Left colon (tissue), 2 donors: Measurements from ENCODE around the gene S1PR2. TPM values are rescaled to one million over a fixed set of nuclear protein-coding genes. Genes with fewer than 3 reads are reported as not detected.

Experiments
- ATAC-seq: fragments of 200-7000 bp; cut with Tn5 transposase; one replicate; pipeline ENCODE4 v1.9.1; 2020; ENCODE audit warnings: mild to moderate bottlenecking, moderate library complexity
- DNase-seq, 2 donors: peaks; one replicate each; pipeline ENCODE4 v3.0.0-alpha.2; 2020
- intact Hi-C, 2 donors: fragments of 100-400 bp; cut with DNase I in 1 of 2; cut with micrococcal nuclease in 1 of 2; formaldehyde crosslinking; loops; one replicate each; pipeline versions ENCODE4 v1.11.2 to v1.14.0; 2022; cut with DNase I, micrococcal nuclease
- total RNA-seq, 2 donors: library from RNA; stranded (reverse); fragmentation: NEBNext Ultra II Directional; extraction: Animal tissue kit (Norgen Biotek cat#: 25700); gene quantifications; one replicate each; pipeline ENCODE4 v1.2.1, GENCODE V29; 2021
- donor health status: DM: no; HTN: no; CAD: no.
- donor health status: DM: yes; HTN: yes; CAD: no.

S1PR2 gene
- total RNA-seq, 2 donors from 2014 or later = 2.3 to 5.2 TPM

DNA sequence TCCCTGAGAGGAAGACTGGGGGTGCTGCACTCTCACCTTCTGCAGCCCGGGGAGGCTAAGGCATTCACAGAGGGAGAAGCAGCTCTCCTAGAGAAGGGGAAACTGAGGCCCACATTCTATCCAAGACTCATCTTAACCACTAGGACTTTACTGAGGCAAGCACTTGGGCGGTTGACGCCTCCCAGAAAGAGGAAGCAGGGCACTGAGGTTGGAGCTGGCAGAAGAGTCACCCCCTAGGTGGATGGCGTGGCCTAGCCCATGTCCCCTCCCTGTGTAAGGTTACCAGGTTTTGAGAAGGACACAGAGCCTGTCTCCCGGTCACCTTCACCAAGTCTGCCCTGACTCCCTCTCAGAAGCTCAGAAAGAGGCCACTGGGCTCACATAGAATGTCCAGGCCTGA lies 2.7 kb downstream of the S1PR2 start:
- intact Hi-C loops = no loop called here
- ATAC-seq (no peak), DNase-seq (no peak)

GRCh38 chr19:10227026-10227971 lies 3.8 kb downstream of the S1PR2 start:
- ATAC-seq = no peak
- intact Hi-C loops = no loop called here

DNA sequence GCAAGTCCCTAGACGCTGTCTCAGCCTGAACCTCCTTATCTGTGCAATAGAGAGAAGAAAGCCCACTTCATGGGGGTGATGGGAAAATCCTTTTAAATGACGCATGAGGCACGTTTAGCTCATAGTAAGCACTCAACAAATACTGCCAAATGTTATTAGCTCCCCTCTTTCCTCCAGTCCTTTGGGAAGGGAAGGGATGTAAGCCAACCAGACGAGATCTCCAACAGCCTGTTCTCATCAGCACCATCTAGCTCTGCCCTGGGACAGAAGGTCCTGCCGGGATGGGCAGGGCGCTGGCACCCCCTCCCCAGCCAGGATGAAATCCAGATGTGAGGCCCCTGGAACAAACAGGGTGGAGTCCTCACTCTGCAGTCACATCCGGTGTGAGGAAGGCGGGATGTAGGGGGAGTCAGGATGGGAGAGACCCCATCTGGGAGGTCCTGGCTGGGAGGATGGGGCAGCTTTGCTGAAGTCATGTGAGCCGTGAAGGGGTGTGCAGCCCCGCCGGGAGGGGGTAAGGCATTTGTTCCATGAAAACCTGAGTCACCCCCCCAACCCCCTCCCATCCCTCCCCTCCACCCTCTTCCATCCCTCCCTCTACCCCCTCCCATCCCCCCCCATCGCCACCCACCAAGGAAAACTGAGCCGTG lies 4.6 kb downstream of the S1PR2 start:
- DNase-seq = peak; percentile 35 to 73
- no peak for ATAC-seq
- intact Hi-C loops = no loop called here

More at GRCh38 chr19:10227026-10227971, 3.8 kb downstream of the S1PR2 start:
- no peak for DNase-seq

DNA sequence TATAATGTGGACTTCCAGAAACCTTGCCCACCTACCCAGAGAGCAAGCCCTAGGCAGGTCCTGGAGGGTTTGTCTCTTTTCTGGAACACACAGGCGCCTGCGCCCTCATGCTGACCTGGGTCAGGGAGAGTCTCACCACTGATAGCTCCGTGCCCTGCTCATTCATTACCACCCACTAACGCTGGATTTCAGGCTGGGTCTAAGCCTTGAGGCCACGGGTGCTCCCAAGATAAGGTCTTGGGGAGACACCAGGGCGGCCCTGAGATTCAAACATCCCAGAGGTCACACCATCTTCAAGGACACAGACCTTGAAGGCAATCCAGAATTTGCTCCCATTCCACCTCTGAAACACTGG lies 5.1 kb downstream of the S1PR2 start:
- DNase-seq (no peak), ATAC-seq (no peak)
- intact Hi-C loops = no loop called here

- intact Hi-C loops = no loop called here
- ATAC-seq = no peak
- DNase-seq = no peak
Observed at GRCh38 chr19:10224337-10224736, 6.8 kb downstream of the S1PR2 start.

DNA sequence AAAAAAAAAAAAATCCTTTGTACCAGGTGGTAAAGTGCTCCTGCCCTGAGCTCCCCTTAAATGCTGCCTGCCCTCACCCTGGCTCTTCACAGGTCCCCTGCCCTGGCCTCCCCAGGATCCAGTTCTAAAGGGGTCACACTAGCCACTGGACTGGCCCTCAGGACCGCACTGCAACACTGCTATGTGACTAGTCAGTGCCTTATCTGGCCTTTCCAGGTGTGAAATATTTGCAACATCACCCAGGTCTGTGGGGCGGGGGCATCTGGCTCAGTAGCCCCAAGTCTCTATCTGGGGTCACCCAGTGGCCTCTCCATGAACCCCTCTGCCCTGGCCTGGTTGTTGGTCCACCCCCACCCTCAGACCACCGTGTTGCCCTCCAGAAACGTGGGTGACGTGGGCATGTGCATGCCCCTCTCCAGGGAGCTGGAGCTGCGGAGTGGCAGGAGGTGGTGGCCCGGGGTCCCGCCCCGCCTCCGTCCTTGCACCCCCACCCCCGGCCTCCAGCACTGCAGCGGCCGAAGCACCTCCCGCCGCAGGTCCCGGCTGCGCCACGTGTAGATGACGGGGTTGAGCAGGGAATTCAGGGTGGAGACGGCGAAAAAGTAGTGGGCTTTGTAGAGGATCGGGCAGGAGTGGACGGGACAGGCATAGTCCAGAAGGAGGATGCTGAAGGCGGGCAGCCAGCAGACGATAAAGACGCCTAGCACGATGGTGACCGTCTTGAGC lies 7.5 kb downstream of the S1PR2 start:
- DNase-seq (no peak), ATAC-seq (no peak)
- intact Hi-C loops = no loop called here

DNA sequence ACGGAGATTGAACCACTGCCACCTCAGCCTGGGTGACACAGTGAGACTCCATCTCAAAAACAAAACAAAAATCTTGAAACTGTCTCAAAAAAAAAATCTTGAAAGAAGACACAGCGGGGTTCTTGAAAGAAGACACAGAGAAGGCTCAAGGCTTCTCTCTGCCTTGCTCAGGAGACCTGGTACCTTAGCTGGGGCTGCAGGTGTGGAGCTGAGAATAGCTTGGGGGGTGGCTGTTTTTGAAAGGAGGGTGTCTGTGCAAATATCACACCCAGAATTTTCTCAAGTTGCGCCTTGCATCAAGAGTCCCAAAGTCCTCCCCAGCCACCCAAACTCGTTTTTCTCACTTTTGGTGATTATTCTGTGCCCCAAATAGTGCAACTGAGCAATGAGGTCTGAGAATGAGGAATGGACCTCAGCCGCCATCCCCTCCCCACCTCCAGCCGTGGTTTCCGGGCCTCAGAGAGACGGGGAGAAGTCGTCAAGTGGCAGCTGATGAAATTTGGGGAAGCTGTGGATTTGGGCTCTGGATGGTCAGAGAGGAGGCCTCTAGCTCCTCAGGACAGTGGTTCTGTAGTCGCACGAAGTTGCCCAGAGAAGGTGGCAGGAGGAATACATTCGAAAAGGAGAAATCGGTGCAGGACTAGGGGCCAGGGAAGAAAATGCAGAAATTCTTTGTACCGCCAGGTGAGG lies 8.8 kb downstream of the S1PR2 start:
- intact Hi-C loops = no loop called here
- DNase-seq (no peak), ATAC-seq (no peak)

DNA sequence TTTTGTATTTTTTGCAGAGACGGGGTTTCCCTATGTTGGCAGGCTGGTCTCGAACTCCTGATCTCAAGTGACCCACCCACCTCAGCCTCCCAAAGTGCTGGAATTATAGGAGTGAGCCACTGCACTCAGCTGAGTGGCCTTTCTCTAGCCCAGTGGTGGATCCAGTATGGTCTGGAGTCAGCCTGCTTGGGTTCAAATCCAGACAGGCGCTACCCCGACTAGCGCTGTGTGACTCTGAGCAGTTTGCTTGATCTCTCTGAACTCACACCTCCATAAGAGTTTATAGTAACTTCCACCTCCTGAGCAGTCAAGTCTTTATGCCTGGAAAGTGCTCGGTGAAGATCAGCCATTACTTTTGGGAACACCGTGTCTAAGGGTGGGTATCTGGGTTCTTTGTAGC lies 10.4 kb downstream of the S1PR2 start:
- no peak for ATAC-seq
- no peak for DNase-seq
- intact Hi-C loops = no loop called here

DNA sequence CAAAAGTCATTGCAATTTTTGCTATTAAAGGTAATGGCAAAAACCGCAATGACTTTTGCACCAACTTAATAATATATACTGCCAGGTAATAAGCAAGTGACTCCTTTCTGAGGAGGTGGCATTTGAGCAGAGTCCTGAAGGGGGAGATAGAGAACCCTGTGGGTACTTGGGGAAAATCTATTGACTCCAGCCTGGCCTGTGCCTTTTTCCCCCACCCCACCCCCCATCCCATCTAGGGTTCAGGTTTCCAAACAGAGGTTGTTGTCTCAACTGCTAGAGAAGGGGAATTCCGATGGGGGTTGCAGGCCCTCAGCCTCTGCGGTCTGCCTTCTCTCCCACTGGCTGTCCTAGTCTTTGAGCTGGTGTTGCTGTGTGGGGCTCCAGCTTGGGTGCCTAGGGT lies 11.5 kb downstream of the S1PR2 start:
- peak; percentile 31 for ATAC-seq
- intact Hi-C loops = no loop called here
- DNase-seq = no peak

GRCh38 chr19:10217085-10217484 lies 14.0 kb downstream of the S1PR2 start:
- DNase-seq (no peak), ATAC-seq (no peak)
- intact Hi-C loops = no loop called here

DNA sequence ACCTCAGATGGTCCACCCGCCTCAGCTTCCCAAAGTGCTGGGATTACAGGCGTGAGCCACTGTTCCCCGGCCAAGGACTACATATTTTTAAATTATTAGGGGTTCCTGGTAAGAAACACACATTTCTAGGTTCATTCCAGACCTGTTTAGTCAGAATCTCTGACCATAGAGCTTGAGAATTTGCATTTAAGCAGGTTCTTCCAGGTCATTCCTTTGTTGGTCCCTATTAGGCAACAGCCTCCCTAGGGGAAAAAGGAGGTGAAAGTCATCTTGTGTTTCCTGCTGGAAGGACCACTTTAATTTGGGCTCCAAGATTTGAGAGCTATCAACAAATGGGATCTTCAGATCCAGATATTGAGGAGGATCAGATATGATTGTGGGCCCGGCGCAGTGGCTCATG lies 16.3 kb downstream of the S1PR2 start:
- ATAC-seq = no peak
- DNase-seq = no peak
- intact Hi-C loops = no loop called here

DNA sequence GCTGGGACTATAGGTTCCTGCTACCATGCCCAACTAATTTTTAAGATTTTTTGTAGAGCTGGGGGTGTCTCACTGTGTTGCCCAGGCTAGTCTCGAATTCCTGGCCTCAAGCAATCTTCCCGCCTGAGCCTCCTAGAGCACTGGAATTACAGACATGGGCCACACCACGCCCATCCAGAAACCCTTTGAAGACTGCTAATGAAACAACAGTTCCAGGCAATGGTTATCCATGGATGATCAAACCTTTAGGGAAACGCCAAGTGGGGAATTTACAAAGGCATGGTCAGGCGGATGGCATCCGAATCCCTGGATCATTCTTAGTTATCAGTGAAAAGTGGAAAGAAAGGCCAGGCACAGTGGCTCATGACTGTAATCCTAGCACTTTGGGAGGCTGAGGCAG lies 19.4 kb downstream of the S1PR2 start:
- DNase-seq (no peak), ATAC-seq (no peak)
- intact Hi-C loops = no loop called here

- ATAC-seq (no peak), DNase-seq (no peak)
- intact Hi-C loops = no loop called here
Observed at GRCh38 chr19:10211061-10211460, 20.1 kb downstream of the S1PR2 start.

GRCh38 chr19:10209315-10209714 lies 21.8 kb downstream of the S1PR2 start:
- no peak for ATAC-seq
- intact Hi-C loops = no loop called here
- no peak for DNase-seq

- ATAC-seq = no peak
- no peak for DNase-seq
- intact Hi-C loops = no loop called here
Observed at GRCh38 chr19:10207026-10207425, 24.1 kb downstream of the S1PR2 start.

GRCh38 chr19:10206226-10206885 lies 24.8 kb downstream of the S1PR2 start:
- no peak for ATAC-seq
- intact Hi-C loops = no loop called here
- DNase-seq = no peak

GRCh38 chr19:10205636-10206035 lies 25.5 kb downstream of the S1PR2 start:
- DNase-seq (no peak), ATAC-seq (no peak)
- intact Hi-C loops = no loop called here

- DNase-seq = no peak
- no peak for ATAC-seq
- intact Hi-C loops = no loop called here
Observed at GRCh38 chr19:10203686-10204085, 27.4 kb downstream of the S1PR2 start.

DNA sequence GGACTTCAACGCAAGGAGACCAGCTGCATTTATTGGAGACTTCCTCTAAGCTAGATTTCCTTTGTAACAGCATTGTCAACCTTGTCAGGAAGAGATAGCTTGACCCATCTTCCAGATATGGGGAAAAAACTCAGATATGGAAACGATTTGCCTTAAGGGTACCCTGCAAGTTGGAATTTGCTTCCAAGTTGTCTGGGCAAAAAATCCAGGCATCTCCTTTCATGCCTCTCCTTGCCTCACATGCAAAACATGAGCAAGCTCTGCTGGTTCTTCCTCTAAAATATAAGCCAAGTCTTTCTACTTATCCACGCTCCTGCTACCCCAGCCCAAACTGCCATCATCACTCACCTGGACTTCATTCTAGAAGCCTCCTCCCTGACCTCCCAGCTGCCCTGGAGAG lies 30.0 kb downstream of the S1PR2 start:
- intact Hi-C loops = no loop called here
- ATAC-seq = no peak
- DNase-seq = no peak
